ENCODE measurements around the gene PFN4. TPM values are rescaled to one million over a fixed set of nuclear protein-coding genes. Genes with fewer than 3 reads are reported as not detected.

The PFN4 gene
- total and polyA plus RNA-seq, 9 of the 15 experiments (the other 6 are each of a cell fraction or from before 2014, with no cell fraction given) = 0.07 to 0.54 (median 0.31) TPM; not detected in 2

DNA sequence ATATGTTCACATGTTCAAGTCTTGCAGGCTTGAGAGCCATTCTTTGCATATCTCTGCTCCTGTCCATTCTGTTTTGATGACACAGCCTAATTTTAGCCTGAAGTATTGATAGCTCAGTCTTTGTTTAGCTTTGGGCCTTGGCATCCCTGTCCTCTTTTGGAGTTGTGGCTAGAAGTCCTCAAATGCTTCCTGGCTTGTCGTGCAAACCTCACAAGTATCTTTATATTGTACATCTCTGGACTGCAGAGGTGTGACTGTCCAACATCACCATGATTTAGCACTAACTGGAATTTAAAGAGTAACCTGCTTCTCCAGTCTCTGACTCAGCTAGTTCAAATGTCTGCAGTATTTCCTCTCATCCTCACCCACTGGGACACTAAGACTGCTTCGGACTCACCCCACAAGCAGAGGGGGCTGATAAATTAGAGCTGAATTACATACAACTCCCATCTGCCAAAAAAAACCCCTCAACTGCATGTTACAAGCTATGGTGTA lies 11.7 kb downstream of the PFN4 start (continued):
- TF ChIP-seq, protein P1, sequence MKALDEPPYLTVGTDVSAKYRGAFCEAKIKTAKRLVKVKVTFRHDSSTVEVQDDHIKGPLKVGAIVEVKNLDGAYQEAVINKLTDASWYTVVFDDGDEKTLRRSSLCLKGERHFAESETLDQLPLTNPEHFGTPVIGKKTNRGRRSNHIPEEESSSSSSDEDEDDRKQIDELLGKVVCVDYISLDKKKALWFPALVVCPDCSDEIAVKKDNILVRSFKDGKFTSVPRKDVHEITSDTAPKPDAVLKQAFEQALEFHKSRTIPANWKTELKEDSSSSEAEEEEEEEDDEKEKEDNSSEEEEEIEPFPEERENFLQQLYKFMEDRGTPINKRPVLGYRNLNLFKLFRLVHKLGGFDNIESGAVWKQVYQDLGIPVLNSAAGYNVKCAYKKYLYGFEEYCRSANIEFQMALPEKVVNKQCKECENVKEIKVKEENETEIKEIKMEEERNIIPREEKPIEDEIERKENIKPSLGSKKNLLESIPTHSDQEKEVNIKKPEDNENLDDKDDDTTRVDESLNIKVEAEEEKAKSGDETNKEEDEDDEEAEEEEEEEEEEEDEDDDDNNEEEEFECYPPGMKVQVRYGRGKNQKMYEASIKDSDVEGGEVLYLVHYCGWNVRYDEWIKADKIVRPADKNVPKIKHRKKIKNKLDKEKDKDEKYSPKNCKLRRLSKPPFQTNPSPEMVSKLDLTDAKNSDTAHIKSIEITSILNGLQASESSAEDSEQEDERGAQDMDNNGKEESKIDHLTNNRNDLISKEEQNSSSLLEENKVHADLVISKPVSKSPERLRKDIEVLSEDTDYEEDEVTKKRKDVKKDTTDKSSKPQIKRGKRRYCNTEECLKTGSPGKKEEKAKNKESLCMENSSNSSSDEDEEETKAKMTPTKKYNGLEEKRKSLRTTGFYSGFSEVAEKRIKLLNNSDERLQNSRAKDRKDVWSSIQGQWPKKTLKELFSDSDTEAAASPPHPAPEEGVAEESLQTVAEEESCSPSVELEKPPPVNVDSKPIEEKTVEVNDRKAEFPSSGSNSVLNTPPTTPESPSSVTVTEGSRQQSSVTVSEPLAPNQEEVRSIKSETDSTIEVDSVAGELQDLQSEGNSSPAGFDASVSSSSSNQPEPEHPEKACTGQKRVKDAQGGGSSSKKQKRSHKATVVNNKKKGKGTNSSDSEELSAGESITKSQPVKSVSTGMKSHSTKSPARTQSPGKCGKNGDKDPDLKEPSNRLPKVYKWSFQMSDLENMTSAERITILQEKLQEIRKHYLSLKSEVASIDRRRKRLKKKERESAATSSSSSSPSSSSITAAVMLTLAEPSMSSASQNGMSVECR (CRISPR knock-in tag; IDR thresholded peaks at IDR 0.05) = no peak
- TF ChIP-seq LCOR (CRISPR knock-in tag; IDR thresholded peaks at IDR 0.05) = no peak
- no peak for TF ChIP-seq NR1H2 (CRISPR knock-in tag; IDR thresholded peaks at IDR 0.05)
- TF ChIP-seq, protein P2, sequence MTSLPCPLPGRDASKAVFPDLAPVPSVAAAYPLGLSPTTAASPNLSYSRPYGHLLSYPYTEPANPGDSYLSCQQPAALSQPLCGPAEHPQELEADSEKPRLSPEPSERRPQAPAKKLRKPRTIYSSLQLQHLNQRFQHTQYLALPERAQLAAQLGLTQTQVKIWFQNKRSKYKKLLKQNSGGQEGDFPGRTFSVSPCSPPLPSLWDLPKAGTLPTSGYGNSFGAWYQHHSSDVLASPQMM (CRISPR knock-in tag; IDR thresholded peaks at IDR 0.05) = no peak
- no peak for TF ChIP-seq SRF (CRISPR knock-in tag; IDR thresholded peaks at IDR 0.05)
- no peak for TF ChIP-seq NR4A1 (CRISPR knock-in tag; IDR thresholded peaks at IDR 0.05)
- no peak for TF ChIP-seq NR4A1 (tag; IDR thresholded peaks at IDR 0.05)
- TF ChIP-seq, protein P3, sequence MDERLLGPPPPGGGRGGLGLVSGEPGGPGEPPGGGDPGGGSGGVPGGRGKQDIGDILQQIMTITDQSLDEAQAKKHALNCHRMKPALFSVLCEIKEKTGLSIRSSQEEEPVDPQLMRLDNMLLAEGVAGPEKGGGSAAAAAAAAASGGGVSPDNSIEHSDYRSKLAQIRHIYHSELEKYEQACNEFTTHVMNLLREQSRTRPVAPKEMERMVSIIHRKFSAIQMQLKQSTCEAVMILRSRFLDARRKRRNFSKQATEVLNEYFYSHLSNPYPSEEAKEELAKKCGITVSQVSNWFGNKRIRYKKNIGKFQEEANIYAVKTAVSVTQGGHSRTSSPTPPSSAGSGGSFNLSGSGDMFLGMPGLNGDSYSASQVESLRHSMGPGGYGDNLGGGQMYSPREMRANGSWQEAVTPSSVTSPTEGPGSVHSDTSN (CRISPR knock-in tag; IDR thresholded peaks at IDR 0.05; ENCODE audit: low read depth) = no peak
- TF ChIP-seq, protein P3 (tag; conservative IDR thresholded peaks at IDR 0.05; ENCODE audit: low read depth) = 0 out of 2 replicates have a peak, but pooled peaks have one; percentile 24
- no peak for TF ChIP-seq HDAC8 (tag; IDR thresholded peaks at IDR 0.05)
- TF ChIP-seq, protein P4, sequence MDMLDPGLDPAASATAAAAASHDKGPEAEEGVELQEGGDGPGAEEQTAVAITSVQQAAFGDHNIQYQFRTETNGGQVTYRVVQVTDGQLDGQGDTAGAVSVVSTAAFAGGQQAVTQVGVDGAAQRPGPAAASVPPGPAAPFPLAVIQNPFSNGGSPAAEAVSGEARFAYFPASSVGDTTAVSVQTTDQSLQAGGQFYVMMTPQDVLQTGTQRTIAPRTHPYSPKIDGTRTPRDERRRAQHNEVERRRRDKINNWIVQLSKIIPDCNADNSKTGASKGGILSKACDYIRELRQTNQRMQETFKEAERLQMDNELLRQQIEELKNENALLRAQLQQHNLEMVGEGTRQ (CRISPR knock-in tag; IDR thresholded peaks at IDR 0.05) = no peak
- no peak for TF ChIP-seq KLF16 (IDR thresholded peaks at IDR 0.05)
- TF ChIP-seq GTF2F1 (IDR thresholded peaks at IDR 0.05; ENCODE audit: low read depth, low read length) = no peak
- no peak for TF ChIP-seq SNIP1 (IDR thresholded peaks at IDR 0.05; ENCODE audit: low read depth)
- TF ChIP-seq PHF20 (IDR thresholded peaks at IDR 0.05; ENCODE audit: partially characterized antibody) = no peak
- TF ChIP-seq ZSCAN32 (CRISPR knock-in tag; IDR thresholded peaks at IDR 0.05) = no peak
- TF ChIP-seq GABPB2 (CRISPR knock-in tag; conservative IDR thresholded peaks at IDR 0.05) = no peak
- TF ChIP-seq MAFK (IDR thresholded peaks at IDR 0.05; ENCODE audit: low read length) = peak; percentile 56; the same call in 1 of the 2 replicates
- no peak for TF ChIP-seq ELF4 (CRISPR knock-in tag; IDR thresholded peaks at IDR 0.05)
